Activated CD4-positive, alpha-beta memory T cell treated with anti-CD3 and anti-CD28 coated beads for 36 hours (primary cell): ENCODE results near the gene RAC3. TPM values are rescaled to one million over a fixed set of nuclear protein-coding genes. Genes with fewer than 3 reads are reported as not detected.

Source experiments
- CTCF ChIA-PET: fragments of 350-600 bp; sonication (Branson Sonifier 250); formaldehyde crosslinking; loops from one replicate; lab custom pipeline; 2021; ENCODE audit warnings: antibody characterized with exemption, inconsistent platforms; lab: Charles Lee
- POLR2A ChIA-PET: fragments of 350-600 bp; sonication (Branson Sonifier 250); formaldehyde crosslinking; loops from one replicate; lab custom pipeline; 2021; ENCODE audit warnings: antibody characterized with exemption; lab: Charles Lee
- DNase-seq: peaks from one replicate; pipeline ENCODE4 v3.0.0-alpha.2; 2020
- H3K27ac Mint-ChIP-seq: one replicate; pipeline ENCODE4 v1.8.0; 2021; ENCODE audit warnings: mixed read lengths
- H3K27me3 Mint-ChIP-seq: one replicate; pipeline ENCODE4 v1.8.0; 2021; ENCODE audit warnings: mixed read lengths
- H3K36me3 Mint-ChIP-seq: one replicate; pipeline ENCODE4 v1.8.0; 2021; ENCODE audit warnings: mixed read lengths
- H3K4me1 Mint-ChIP-seq: one replicate; pipeline ENCODE4 v1.8.0; 2021; ENCODE audit warnings: low read depth, mixed read lengths
- H3K4me3 Mint-ChIP-seq: one replicate; pipeline ENCODE4 v1.8.0; 2021; ENCODE audit warnings: mild to moderate bottlenecking, mixed read lengths
- H3K9me3 Mint-ChIP-seq: one replicate; pipeline ENCODE4 v1.8.0; 2021; ENCODE audit warnings: mixed read lengths
- intact Hi-C: fragments of 100-400 bp; cut with micrococcal nuclease; formaldehyde crosslinking; loops from one replicate; pipeline ENCODE4 v1.15.1; 2023
- total RNA-seq, 2 experiments: library from RNA; stranded (reverse); gene quantifications; one replicate each; pipeline ENCODE4 v1.2.3, GENCODE V29; 2021

The RAC3 gene
- total RNA-seq, 2 experiments from 2014 or later = 6.3 to 8.1 TPM

- no peak overlapping the region for H3K4me3 Mint-ChIP-seq
- intact Hi-C loops = no loop called here
- H3K9me3 Mint-ChIP-seq = no peaks in the 10 kb centered on the region
- CTCF ChIA-PET = no interaction called here
- H3K27me3 Mint-ChIP-seq = no peaks in the 10 kb centered on the region
- H3K36me3 Mint-ChIP-seq = peaks cover 1% of the 10 kb centered on the region
- POLR2A ChIA-PET = no interaction called here
- no peak for DNase-seq
- H3K27ac Mint-ChIP-seq = no peak overlapping the region
- no peaks in the 10 kb centered on the region for H3K4me1 Mint-ChIP-seq
These were observed 37.5 kb upstream of the RAC3 start for GRCh38 chr17:81993729-81994592.

GRCh38 chr17:81994593-81995462 lies 36.6 kb upstream of the RAC3 start:
- intact Hi-C loops = no loop called here
- DNase-seq = no peak
- no peaks in the 10 kb centered on the region for H3K27me3 Mint-ChIP-seq
- peaks cover 1% of the 10 kb centered on the region for H3K36me3 Mint-ChIP-seq
- no peak overlapping the region for H3K27ac Mint-ChIP-seq
- H3K4me1 Mint-ChIP-seq = no peaks in the 10 kb centered on the region
- H3K4me3 Mint-ChIP-seq = no peak overlapping the region
- POLR2A ChIA-PET = no interaction called here
- no peaks in the 10 kb centered on the region for H3K9me3 Mint-ChIP-seq
- CTCF ChIA-PET = no interaction called here

GRCh38 chr17:81995463-81996231 lies 35.8 kb upstream of the RAC3 start:
- no peak overlapping the region for H3K27ac Mint-ChIP-seq
- H3K27me3 Mint-ChIP-seq = no peaks in the 10 kb centered on the region
- no peak overlapping the region for H3K4me3 Mint-ChIP-seq
- POLR2A ChIA-PET = no interaction called here
- H3K9me3 Mint-ChIP-seq = no peaks in the 10 kb centered on the region
- intact Hi-C loops = no loop called here
- no peaks in the 10 kb centered on the region for H3K4me1 Mint-ChIP-seq
- no peaks in the 10 kb centered on the region for H3K36me3 Mint-ChIP-seq
- no peak for DNase-seq
- CTCF ChIA-PET = no interaction called here

DNA sequence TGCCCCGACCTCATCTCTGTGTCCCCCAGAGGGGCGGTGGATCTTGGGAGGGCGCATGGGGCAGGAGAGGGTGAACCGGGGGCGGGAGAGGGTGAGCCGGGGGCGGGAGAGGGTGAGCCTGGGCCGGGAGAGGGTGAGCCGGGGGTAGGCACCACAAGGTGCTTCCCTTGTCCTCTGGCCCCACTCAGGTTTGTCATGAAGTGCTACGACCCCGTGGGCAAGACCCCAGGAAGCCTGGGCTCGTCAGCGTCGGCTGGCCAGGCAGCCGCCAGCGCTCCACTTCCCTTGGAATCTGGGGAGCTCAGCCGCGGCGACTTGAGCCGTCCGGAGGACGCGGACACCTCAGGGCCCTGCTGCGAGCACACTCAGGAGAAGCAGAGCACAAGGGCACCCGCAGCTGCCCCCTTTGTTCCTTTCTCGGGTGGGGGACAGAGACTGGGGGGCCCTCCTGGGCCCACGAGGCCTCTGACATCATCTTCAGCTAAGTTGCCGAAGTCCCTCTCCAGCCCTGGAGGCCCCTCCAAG lies 35.2 kb upstream of the RAC3 start:
- intact Hi-C loops = no loop called here
- H3K4me3 Mint-ChIP-seq = no peak overlapping the region
- POLR2A ChIA-PET = no interaction called here
- no peaks in the 10 kb centered on the region for H3K4me1 Mint-ChIP-seq
- no peaks in the 10 kb centered on the region for H3K36me3 Mint-ChIP-seq
- no peaks in the 10 kb centered on the region for H3K9me3 Mint-ChIP-seq
- H3K27ac Mint-ChIP-seq = no peak overlapping the region
- no peaks in the 10 kb centered on the region for H3K27me3 Mint-ChIP-seq
- CTCF ChIA-PET = no interaction called here
- no peak for DNase-seq

GRCh38 chr17:81996757-81997441 lies 34.6 kb upstream of the RAC3 start:
- ChIA-PET CTCF (interaction anchor here (0.6 to 1.1 kb wide), 2 partner anchors 37 to 38 kb away, joined by 3 to 5 read pairs; no protein-coding TSS in a partner anchor), POLR2A (interaction anchor here (0.6 to 0.7 kb wide), 3 partner anchors 34 to 101 kb away, joined by 3 to 4 read pairs (median 4); partner anchors contain the start of gene FASN)

DNA sequence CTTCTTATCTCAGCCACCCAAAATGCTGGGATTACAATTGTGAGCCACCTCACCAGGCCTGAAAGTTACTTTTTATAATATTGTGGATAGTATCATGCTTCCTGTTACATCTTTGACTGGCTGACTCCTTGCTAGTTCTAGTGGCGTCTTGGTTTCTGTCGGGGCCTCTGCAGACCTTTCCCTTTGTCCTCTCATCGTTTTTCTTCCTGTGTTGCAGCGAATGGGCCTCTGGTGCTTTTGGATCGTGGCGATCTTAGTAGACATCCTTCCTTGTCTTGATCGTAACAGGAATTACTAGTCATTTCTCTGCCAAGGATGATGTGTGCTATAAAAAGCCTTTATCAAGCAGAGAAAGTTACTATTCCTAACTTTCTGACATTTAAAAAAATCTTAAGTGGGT lies 33.3 kb upstream of the RAC3 start:
- H3K4me3 Mint-ChIP-seq = no peak overlapping the region
- H3K4me1 Mint-ChIP-seq = peaks cover 1% of the 10 kb centered on the region
- H3K27me3 Mint-ChIP-seq = no peaks in the 10 kb centered on the region
- no peaks in the 10 kb centered on the region for H3K36me3 Mint-ChIP-seq
- no peaks in the 10 kb centered on the region for H3K9me3 Mint-ChIP-seq
- ChIA-PET CTCF (interaction anchor here (0.7 kb wide), 1 partner anchor 20 kb away, joined by 3 read pairs; no protein-coding TSS in a partner anchor), POLR2A (no interaction called here)
- intact Hi-C loops = no loop called here
- no peak for DNase-seq
- H3K27ac Mint-ChIP-seq = no peak overlapping the region

More at GRCh38 chr17:81996757-81997441, 34.6 kb upstream of the RAC3 start:
- Mint-ChIP-seq H3K9me3 (no peaks in the 10 kb centered on the region), H3K4me1 (no peaks in the 10 kb centered on the region), H3K4me3 (no peak overlapping the region), H3K27me3 (no peaks in the 10 kb centered on the region), H3K27ac (no peak overlapping the region), H3K36me3 (no peaks in the 10 kb centered on the region)
- intact Hi-C loops = no loop called here
- no peak for DNase-seq

DNA sequence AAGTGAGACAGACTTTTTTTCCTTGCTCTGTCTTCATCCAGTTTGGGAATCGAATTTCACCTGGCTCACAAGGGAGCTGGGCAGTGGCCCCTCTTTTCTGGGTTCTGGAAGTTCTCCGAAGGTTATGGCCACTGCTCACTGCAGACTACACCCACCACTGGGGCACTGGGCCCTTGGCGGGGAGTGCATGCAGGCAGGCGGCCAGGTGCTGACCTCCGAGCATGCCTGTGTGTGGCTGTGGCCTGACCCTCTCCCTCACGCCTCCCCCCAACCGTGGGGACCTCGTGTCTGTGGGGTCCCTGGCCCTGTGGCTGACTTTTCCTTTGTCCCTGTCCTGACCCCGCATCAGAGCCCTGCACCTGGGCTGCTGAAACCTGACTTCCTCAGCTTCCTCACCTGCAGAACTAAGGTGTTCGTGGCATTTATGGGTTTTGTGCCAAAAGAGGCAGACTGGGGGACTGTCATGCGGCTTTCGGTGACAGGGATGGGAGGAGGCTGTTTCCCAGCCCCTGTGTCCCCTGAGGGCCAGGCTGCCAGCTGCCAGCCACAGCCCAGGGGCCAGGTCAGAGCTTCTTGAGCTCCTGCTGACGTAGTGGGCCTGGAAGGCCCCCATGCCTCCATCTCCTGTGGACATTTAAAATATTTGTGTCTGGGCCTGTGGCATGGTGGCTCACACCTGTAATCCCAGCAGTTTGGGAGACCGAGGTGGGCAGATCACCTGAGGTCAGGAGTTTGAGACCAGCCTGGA lies 32.6 kb upstream of the RAC3 start:
- Mint-ChIP-seq H3K36me3 (no peaks in the 10 kb centered on the region), H3K27me3 (no peaks in the 10 kb centered on the region), H3K4me3 (no peak overlapping the region), H3K9me3 (no peaks in the 10 kb centered on the region), H3K4me1 (peaks cover 5% of the 10 kb centered on the region), H3K27ac (no peak overlapping the region)
- no peak for DNase-seq
- POLR2A ChIA-PET = no interaction called here
- CTCF ChIA-PET = interaction anchor here (0.6 kb wide), 1 partner anchor 39 kb away, joined by 5 read pairs; no protein-coding TSS in a partner anchor
- intact Hi-C loops = no loop called here

- intact Hi-C loops = no loop called here
- Mint-ChIP-seq H3K4me1 (peaks cover 5% of the 10 kb centered on the region), H3K27me3 (no peaks in the 10 kb centered on the region), H3K27ac (no peak overlapping the region), H3K36me3 (no peaks in the 10 kb centered on the region), H3K9me3 (no peaks in the 10 kb centered on the region), H3K4me3 (no peak overlapping the region)
- POLR2A ChIA-PET = no interaction called here
- DNase-seq = no peak
- CTCF ChIA-PET = interaction anchor here (0.6 kb wide), 1 partner anchor 40 kb away, joined by 5 read pairs; no protein-coding TSS in a partner anchor
These were observed 31.9 kb upstream of the RAC3 start for GRCh38 chr17:81999587-81999975.

- no peaks in the 10 kb centered on the region for H3K27me3 Mint-ChIP-seq
- H3K4me3 Mint-ChIP-seq = no peak overlapping the region
- no peak overlapping the region for H3K27ac Mint-ChIP-seq
- no peaks in the 10 kb centered on the region for H3K9me3 Mint-ChIP-seq
- CTCF ChIA-PET = no interaction called here
- no peak for DNase-seq
- POLR2A ChIA-PET = no interaction called here
- peaks cover 5% of the 10 kb centered on the region for H3K4me1 Mint-ChIP-seq
- intact Hi-C loops = no loop called here
- H3K36me3 Mint-ChIP-seq = no peaks in the 10 kb centered on the region
These were observed 31.3 kb upstream of the RAC3 start for GRCh38 chr17:81999976-82000802.

- Mint-ChIP-seq H3K27ac (no peak overlapping the region), H3K9me3 (no peaks in the 10 kb centered on the region), H3K36me3 (no peaks in the 10 kb centered on the region), H3K27me3 (no peaks in the 10 kb centered on the region), H3K4me1 (peaks cover 5% of the 10 kb centered on the region), H3K4me3 (no peak overlapping the region)
- ChIA-PET CTCF (no interaction called here), POLR2A (no interaction called here)
- intact Hi-C loops = no loop called here
- no peak for DNase-seq
These were observed 30.5 kb upstream of the RAC3 start for GRCh38 chr17:82000803-82001570.
